Stimulated activated naive CD8-positive, alpha-beta T cell treated with anti-CD3 and anti-CD28 coated beads, Interleukin-15, amount 100 ng/mL, for 72 hours (primary cell): ENCODE data around the gene NUP210.

Experiments
- ATAC-seq: fragments of 150-1000 bp; cut with Tn5 transposase; 2 replicates; pipeline ENCODE4 v1.10.0; 2021; ENCODE audit warnings: mild to moderate bottlenecking, moderate library complexity
- DNase-seq, 2 donors: peaks; one replicate each; pipeline ENCODE4 v3.0.0; 2021 to 2022
- H3K27ac Mint-ChIP-seq, 2 donors: one replicate each; pipeline ENCODE4 v1.8.0; 2022; ENCODE audit warnings: mild to moderate bottlenecking in 2 of 2, mixed read lengths in 2 of 2, moderate library complexity in 2 of 2
- H3K27me3 Mint-ChIP-seq: one replicate; pipeline ENCODE4 v1.8.0; 2022; ENCODE audit warnings: mixed read lengths
- H3K4me1 Mint-ChIP-seq: one replicate; pipeline ENCODE4 v1.8.0; 2022; ENCODE audit warnings: mild to moderate bottlenecking, mixed read lengths
- H3K4me3 Mint-ChIP-seq, 2 donors: one replicate each; pipeline ENCODE4 v1.8.0; 2022; ENCODE audit warnings: mild to moderate bottlenecking in 2 of 2, mixed read lengths in 2 of 2, moderate library complexity in 1 of 2
- H3K9me3 Mint-ChIP-seq, 2 donors: one replicate each; pipeline ENCODE4 v1.8.0; 2022; ENCODE audit warnings: mixed read lengths in 2 of 2

NUP210 gene

DNA sequence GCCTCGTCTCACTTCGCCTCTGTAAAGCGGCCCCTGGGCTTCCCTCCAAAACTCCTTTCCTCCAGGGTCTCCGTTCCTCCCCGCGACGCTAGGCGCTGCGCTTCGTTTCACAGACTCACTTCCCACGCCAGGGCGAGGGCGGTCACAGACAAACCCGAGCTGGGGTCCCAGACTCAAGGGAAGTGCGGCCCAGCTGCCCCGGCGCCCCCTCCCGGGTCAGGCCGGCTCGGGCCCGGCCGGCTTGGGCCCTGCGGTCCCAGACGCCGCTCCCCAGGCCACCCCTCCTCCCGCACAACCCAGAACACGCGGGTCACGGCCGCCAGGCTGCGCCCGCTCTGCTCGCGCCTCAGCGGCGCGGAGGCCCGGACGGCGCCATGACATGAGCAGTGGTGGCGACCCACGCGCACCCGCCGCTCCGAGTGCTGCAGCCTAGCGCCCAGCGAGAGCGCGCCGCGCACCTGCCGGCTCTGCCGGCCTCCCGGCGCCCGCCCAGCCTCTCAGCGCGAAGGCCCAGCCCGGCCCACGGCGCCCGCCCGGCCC, 547 bp downstream of the NUP210 start:
- ATAC-seq = peak; percentile 38
- DNase-seq = peak in 1 of 2 donors; percentile 65
- no peaks in the 10 kb centered on the region for H3K27me3 Mint-ChIP-seq
- H3K4me3 Mint-ChIP-seq = peak overlapping the region; percentile 77 to 91
- H3K4me1 Mint-ChIP-seq = peaks cover 78% of the 10 kb centered on the region
- peak overlapping the region; percentile 80 to 94 for H3K27ac Mint-ChIP-seq
- H3K9me3 Mint-ChIP-seq = no peaks in the 10 kb centered on the region

DNA sequence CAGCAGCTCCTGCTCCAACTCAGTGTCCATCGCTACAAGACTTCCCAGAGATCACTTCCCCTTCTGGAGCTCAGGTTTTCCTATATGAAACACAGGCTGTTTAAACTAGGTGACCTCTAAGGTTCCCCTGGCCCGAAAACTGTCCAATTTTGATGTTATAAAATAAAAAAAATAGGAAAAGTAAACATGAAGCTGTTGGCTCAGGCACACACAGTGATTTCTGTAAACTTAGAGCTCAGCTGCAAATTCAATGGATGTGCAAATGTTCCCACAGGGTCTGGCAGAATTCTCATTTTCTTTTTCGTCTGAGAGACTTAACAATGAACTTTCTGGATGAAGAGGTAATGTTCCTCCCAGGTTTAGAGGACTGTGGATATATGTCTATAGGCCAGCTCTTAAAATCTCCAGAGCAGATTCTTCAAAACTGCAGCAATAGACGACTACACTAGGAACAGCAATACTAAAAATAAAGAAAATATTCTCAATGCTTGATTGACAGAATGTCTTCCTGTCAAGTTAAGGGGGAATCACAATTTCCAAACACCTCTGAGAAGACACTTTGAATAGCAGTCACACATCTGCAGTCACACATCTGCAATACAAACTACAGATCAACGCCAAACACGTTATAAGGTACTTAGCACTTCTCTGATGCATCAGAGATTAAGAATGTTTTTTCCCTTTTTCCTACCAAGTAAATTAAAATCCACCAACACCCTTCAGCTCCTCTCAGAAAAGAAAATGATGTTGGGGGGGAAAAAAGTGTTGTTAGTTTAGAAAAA, 2.8 kb downstream of the NUP210 start:
- H3K9me3 Mint-ChIP-seq = no peaks in the 10 kb centered on the region
- DNase-seq (no peak), ATAC-seq (no peak)
- no peaks in the 10 kb centered on the region for H3K27me3 Mint-ChIP-seq
- peak overlapping the region; percentile 77 to 91 for H3K4me3 Mint-ChIP-seq
- peak overlapping the region; percentile 36 to 62 for H3K27ac Mint-ChIP-seq
- H3K4me1 Mint-ChIP-seq = peaks cover 86% of the 10 kb centered on the region

DNA sequence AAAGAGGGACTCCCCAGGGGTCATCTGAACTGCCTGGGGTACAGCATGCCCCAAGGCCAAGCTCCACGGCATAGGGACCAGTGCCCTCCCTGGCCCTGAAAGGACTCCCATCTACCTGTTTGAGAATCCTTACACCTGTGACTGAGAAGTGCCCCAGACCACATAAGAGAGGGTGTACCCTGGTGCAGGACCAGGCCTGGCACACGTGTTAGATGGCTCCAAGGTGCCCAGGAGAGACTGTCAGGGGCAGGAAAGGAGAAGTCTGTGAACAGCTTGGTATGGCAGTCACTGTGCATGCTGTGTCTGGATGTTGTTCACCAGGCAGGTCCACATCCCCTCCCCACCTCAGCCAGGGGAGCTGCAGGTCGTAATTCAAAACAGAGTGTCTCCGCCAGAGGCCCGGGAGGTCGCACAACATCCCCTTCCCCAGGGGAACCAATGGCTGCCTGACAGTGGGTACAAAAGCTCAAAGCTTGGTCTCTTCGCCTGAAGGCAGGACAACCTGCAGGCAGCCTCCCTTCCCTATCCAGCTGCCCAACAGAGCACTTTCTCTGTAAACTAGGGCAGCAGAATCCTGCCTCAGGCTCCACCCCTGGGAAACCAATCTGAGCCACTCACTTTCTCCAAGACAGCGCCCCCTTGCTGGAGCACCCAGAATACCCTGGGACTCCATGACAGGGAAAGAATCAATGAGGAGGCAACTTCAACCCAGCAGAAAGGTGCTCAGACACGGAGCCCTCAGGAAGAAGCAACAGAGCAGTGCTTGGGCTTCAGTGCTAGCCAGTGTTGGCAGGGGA, 3.9 kb downstream of the NUP210 start:
- Mint-ChIP-seq H3K27me3 (no peaks in the 10 kb centered on the region), H3K27ac (peak overlapping the region; percentile 80 to 90), H3K4me3 (peak overlapping the region; percentile 77 to 91), H3K4me1 (peaks cover 80% of the 10 kb centered on the region), H3K9me3 (no peaks in the 10 kb centered on the region)
- no peak for ATAC-seq
- peak; percentile 7 to 23 for DNase-seq

DNA sequence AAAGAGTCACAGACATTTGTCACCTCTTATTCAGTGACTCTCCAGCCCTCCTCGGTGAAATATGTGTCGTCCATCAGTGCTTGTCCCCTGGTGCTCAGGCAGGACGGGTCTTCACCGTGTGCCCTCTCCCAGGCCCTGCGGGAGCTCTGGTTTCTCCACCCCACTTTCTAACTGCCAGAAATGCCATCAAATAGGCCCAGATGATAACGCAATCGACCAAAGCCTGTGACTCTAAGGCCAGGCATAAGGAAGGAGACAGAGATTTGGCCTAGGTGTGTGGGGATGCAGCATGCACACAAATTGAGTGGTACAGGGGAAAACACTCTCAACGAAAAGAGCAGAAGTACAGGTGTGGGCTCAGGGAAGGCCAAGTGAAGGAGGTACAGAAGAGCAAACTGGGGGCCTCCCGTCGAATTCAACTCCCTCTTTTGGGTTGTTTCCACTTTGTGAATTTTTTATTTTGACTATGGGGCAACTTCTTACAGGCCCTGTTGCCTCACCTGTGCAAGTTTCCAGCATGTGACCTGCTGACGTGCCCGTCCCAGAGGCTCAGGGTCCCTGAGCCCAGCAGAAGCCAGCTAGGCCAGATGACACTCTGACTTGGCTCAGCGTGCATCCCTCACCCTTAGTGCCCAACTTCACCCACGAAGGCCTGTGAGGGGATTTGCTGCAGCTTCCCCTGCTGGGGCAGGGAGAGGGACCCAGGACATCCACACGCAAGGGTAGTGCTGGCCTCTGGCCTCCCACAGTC, 4.7 kb downstream of the NUP210 start:
- peaks cover 73% of the 10 kb centered on the region for H3K4me1 Mint-ChIP-seq

DNA sequence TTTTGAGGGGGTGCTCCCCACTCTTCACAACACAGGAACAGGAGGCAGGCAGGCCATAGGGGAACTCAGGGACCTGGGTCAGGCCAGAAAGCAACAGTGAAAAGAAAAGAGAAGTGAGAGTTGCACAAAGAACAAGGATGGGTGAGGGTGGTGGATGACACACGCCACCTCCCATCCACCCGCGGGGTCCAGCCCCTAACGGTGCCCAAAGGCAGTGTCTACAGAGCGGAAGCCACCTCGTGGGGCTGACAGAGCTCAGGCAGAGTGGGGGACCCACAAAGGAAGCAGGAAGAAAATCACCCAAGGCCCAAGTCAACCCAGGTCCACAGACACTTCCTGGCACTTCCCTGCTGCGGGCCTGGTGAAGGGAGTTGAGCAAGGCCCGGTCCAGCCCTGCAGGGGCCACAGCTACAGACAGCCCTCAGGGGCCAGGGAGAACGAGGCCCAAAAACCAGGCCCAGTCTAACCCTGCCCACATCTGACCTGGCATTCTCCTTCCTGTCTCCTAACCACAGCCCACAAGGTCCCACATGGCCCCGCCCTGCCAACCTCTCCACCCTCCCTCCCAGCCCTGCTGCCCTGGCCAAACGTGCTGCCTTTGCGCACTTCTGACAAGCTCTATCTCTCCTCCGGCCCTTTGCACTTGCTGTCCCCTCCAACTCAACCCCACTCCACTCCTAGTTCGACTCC, 5.9 kb downstream of the NUP210 start:
- Mint-ChIP-seq H3K27ac (peak overlapping the region; percentile 77 to 94), H3K27me3 (no peaks in the 10 kb centered on the region), H3K9me3 (no peaks in the 10 kb centered on the region), H3K4me3 (peak overlapping the region; percentile 77 to 91), H3K4me1 (peaks cover 70% of the 10 kb centered on the region)
- DNase-seq (peak; percentile 58 to 84), ATAC-seq (peak; percentile 96)

More for the DNA sequence above, 4.7 kb downstream of the NUP210 start:
- Mint-ChIP-seq H3K27me3 (no peaks in the 10 kb centered on the region), H3K9me3 (no peaks in the 10 kb centered on the region), H3K27ac (peak overlapping the region; percentile 80 to 90), H3K4me3 (peak overlapping the region; percentile 77 to 91)
- DNase-seq = peak in 1 of 2 donors; percentile 6
- ATAC-seq = no peak

DNA sequence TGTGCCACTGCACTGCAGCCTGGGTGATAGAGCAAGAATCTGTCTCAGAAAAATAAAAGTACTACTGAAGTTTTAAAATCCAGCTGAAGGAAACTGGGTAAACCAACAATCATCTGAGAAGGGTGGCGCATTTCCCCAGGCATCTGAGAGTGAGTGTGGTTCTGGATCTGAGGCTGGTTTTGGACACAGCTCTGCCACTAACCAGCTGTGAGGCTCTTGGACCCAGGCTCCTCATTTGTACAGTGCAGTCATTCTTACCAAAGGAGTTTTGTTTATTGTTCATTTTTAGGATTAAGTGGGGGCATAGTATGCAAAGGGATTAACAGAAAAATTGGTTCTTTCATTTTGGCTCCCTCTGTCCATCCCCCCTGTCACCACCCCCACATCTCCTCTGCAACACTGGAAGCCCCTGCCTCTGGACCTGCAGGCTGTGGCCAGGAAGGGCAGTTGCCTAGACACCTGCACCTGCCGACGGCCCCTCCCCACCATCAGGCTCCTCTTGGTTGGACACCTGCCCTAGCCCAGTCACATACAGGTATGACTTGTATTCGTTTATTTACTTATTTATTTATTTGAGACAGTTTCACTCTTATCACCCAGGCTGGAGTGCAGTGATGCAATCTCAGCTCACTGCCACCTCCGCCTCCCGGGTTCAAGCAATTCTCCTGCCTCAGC, 8.8 kb downstream of the NUP210 start:
- H3K4me3 Mint-ChIP-seq = no peak overlapping the region
- H3K27ac Mint-ChIP-seq = no peak overlapping the region
- H3K4me1 Mint-ChIP-seq = peaks cover 63% of the 10 kb centered on the region
- DNase-seq = no peak
- no peaks in the 10 kb centered on the region for H3K9me3 Mint-ChIP-seq
- no peaks in the 10 kb centered on the region for H3K27me3 Mint-ChIP-seq
- no peak for ATAC-seq

DNA sequence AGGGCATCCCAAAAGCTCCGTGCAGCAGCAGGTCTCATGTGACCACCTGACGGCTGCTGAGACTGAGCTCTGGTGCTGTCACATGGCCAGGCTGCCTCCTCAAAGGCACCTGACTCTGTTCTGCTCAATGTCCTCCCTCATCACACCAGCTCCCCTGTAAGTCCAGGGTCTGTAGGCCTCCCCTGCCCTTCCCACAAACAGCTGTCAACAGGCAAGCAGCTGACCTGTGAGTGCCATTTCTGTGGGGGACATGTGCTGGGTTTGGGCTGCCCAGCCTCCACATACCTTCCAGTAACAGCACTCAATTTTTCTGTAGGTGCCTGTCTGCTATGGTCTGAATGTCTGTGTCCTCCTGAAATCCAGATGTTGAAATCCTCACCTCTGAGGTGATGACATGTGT, 11.2 kb downstream of the NUP210 start:
- no peak overlapping the region for H3K27ac Mint-ChIP-seq
- H3K4me3 Mint-ChIP-seq = no peak overlapping the region
- no peak for DNase-seq
- no peaks in the 10 kb centered on the region for H3K27me3 Mint-ChIP-seq
- ATAC-seq = no peak
- peaks cover 48% of the 10 kb centered on the region for H3K4me1 Mint-ChIP-seq
- no peaks in the 10 kb centered on the region for H3K9me3 Mint-ChIP-seq

DNA sequence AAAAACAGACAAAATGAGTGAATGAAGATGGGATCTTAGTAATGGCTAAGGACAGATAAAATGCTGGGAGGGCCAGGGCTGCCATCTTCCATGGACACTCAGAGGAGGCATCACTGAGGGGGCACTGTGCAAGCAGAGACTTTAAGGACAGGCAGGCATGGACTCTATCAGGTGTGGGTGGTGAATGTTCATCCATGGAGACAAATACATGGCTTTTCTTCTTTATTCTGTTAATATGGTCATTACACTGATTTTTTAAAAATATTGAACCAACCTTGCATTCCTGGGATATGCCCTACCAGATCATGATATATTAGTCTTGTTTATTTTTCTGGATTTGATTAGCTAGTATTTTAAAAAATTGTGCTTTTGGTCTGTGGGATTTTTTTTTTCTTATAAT, 12.2 kb downstream of the NUP210 start:
- Mint-ChIP-seq H3K4me1 (peaks cover 45% of the 10 kb centered on the region), H3K27me3 (no peaks in the 10 kb centered on the region), H3K4me3 (no peak overlapping the region), H3K27ac (no peak overlapping the region), H3K9me3 (no peaks in the 10 kb centered on the region)
- ATAC-seq (no peak), DNase-seq (no peak)

DNA sequence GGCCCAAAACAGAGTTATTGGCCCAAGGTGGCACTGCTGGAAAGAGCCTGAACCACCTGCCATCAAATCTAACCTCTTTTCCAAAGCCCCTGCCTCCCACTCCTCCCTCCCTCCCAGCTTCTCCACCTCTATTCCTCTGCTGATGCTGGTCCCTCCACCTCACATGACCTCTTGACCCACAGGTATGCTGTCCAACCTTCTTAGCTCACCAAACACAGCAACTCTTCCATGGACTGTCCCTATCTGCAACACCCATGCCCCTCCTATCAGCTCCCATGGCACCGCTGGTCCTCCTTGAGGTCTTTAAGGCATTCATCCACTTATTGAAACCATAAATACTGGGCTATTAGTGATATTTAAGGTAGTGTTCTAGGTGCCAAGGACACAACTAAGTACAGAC, 12.6 kb downstream of the NUP210 start:
- ATAC-seq (no peak), DNase-seq (no peak)
- H3K27me3 Mint-ChIP-seq = no peaks in the 10 kb centered on the region
- H3K9me3 Mint-ChIP-seq = no peaks in the 10 kb centered on the region
- H3K4me3 Mint-ChIP-seq = no peak overlapping the region
- peaks cover 46% of the 10 kb centered on the region for H3K4me1 Mint-ChIP-seq
- H3K27ac Mint-ChIP-seq = peak overlapping the region in 1 of 2 donors; percentile 9

DNA sequence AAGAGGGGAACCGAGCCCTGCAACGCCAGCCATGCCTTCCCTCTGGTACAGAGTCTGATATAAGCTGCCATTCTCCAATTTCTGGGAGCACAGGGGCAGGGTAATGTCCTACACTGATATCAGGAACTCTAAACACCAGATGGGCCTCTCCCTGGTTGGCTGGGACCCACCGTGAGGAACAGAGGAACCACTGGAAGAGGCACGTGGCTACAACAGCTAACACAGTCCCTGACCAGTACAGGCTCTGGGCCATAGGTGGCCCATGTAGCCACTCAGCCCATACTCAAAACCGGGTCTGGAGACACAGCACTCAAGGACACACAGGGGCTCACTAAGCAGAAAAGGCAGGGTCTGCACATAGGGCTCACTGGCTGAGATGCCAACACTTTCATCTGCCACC, 13.9 kb downstream of the NUP210 start:
- Mint-ChIP-seq H3K4me3 (no peak overlapping the region), H3K9me3 (no peaks in the 10 kb centered on the region), H3K27ac (peak overlapping the region in 1 of 2 donors; percentile 59), H3K27me3 (no peaks in the 10 kb centered on the region), H3K4me1 (peaks cover 49% of the 10 kb centered on the region)
- ATAC-seq (no peak), DNase-seq (no peak)

DNA sequence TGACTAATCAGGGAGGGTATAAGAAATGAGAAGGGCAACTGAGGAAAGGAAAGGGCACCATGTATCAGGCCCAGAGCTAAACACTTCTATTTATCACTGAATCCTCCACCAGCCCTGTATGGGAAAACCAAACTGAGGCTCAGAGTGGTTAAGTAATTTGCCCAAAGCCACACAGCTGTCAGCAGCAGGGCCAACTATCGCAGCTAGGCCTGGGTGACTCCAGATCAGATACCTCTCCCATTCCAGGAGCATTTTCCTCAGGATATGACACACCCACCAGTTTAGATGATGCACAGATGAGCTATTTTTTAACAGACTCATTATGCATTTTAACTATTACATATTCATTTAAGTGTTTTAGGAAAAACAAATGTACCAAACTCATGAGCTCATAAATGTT, 14.5 kb downstream of the NUP210 start:
- no peak for ATAC-seq
- DNase-seq = no peak
- Mint-ChIP-seq H3K4me3 (no peak overlapping the region), H3K4me1 (peaks cover 49% of the 10 kb centered on the region), H3K27ac (no peak overlapping the region), H3K27me3 (no peaks in the 10 kb centered on the region), H3K9me3 (no peaks in the 10 kb centered on the region)

DNA sequence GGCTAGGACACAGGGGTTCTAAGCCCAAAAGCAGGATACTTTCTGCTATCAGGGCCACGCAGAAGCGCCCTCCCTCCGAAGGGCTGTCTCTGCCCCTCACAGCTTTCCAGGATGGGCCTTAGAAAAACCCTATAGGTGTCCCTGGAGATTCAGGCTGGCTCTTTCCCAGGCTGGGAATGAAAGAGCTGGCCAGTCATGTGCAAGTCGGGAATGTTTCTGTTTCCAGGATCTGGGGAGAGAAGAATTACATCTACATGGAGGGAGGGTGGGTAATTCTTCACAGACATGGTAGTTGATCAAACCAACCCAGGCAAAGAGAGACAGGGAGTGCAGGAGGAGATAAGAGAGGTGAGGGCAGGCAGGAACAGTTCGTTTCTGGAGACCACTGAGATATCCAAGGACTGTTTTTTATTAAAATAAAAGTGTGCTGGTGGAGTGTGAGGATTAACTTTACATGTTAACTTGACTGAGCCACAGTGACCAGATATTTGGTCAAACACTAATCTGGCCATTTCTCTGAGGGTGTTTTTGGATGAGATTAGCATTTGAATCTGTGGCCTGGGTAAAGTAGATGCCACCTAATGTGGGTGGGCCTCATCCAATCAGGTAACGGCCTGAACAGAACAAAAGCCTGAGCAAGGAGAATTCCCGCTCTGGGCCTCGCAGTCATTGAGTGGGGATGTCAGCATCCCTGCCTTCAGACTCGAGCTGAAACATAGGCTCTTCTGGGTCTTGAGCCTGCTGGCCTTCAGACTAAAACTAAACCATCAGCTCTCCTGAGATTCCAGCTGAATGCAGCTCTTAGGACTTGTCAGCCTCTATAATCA, 15.3 kb downstream of the NUP210 start:
- no peaks in the 10 kb centered on the region for H3K27me3 Mint-ChIP-seq
- H3K4me3 Mint-ChIP-seq = no peak overlapping the region
- H3K27ac Mint-ChIP-seq = peak overlapping the region; percentile 2 to 66
- H3K9me3 Mint-ChIP-seq = no peaks in the 10 kb centered on the region
- ATAC-seq (no peak), DNase-seq (no peak)
- peaks cover 55% of the 10 kb centered on the region for H3K4me1 Mint-ChIP-seq

DNA sequence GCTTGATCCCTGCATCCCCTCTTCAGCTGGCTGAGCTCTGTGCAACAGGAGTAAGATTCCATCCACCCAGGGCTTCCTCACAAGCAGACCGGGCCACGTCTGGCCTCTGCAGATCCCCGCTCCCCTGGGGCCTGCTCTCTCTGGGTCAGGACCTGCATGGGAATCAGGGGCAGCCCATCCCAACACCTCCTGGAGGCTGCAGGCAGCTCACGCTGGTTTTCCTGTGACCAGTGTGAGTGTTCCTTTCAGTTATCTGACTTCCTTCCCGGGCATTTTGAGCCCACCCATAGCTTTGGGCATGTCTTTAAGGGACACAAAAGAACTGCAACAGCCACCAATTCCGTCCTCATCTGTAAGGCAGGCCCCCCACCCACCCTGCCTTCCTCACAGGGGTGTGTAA, 16.3 kb downstream of the NUP210 start:
- Mint-ChIP-seq H3K9me3 (no peaks in the 10 kb centered on the region), H3K4me3 (no peak overlapping the region), H3K4me1 (peaks cover 55% of the 10 kb centered on the region), H3K27ac (peak overlapping the region in 1 of 2 donors; percentile 71), H3K27me3 (no peaks in the 10 kb centered on the region)
- DNase-seq (no peak), ATAC-seq (no peak)
